Endodermal cell (in vitro differentiated cells): ENCODE results near the gene GLYATL1B. TPM values are rescaled to one million over a fixed set of nuclear protein-coding genes. Genes with fewer than 3 reads are reported as not detected.
"Not testable (repeated sequence)": the region's sequence is repeated elsewhere in the genome, so short reads cannot be mapped to it uniquely, and the experiment has no call there.

Experiments used
- DNase-seq: peaks from one replicate; pipeline ENCODE4 v3.0.0-alpha.2; 2017
- H3K27ac ChIP-seq: 2 replicates; pipeline ENCODE4 v1.5.1; 2013; ENCODE audit warnings: mild to moderate bottlenecking, low read depth, low read length, moderate library complexity
- H3K27me3 ChIP-seq: 2 replicates; pipeline ENCODE4 v1.6.1; 2013; ENCODE audit warnings: mild to moderate bottlenecking, low read length, moderate library complexity; ENCODE audit not compliant: insufficient read depth, control insufficient read depth, poor library complexity, severe bottlenecking
- H3K36me3 ChIP-seq: 2 replicates; pipeline ENCODE4 v1.7.0; 2013; ENCODE audit warnings: mild to moderate bottlenecking, low read length, moderate library complexity; ENCODE audit not compliant: control insufficient read depth, insufficient read depth
- H3K4me1 ChIP-seq: one replicate; pipeline ENCODE4 v1.7.0; 2013; ENCODE audit warnings: low read length; ENCODE audit not compliant: control insufficient read depth, insufficient read depth
- H3K4me3 ChIP-seq: 2 replicates; pipeline ENCODE4 v1.5.1; 2013; ENCODE audit warnings: mild to moderate bottlenecking, low read length, moderate library complexity
- H3K9ac ChIP-seq: 2 replicates; pipeline ENCODE4 v1.6.1; 2013; ENCODE audit warnings: mild to moderate bottlenecking, low read length, moderate library complexity; ENCODE audit not compliant: poor library complexity, severe bottlenecking; ENCODE audit errors: extremely low read depth
- H3K9me3 ChIP-seq: 2 replicates; pipeline ENCODE4 v1.6.1; 2013; ENCODE audit warnings: mild to moderate bottlenecking, low read length, moderate library complexity; ENCODE audit not compliant: control insufficient read depth
- H3K27ac Mint-ChIP-seq: 2 replicates; pipeline ENCODE4 v1.8.0; 2020; ENCODE audit warnings: mixed read lengths
- H3K27me3 Mint-ChIP-seq: 2 replicates; pipeline ENCODE4 v1.8.0; 2021; ENCODE audit warnings: mild to moderate bottlenecking, mixed read lengths; ENCODE audit not compliant: insufficient read depth
- H3K36me3 Mint-ChIP-seq: 2 replicates; pipeline ENCODE4 v1.8.0; 2020; ENCODE audit warnings: low read depth, mixed read lengths
- H3K4me1 Mint-ChIP-seq: 2 replicates; pipeline ENCODE4 v1.8.0; 2020; ENCODE audit warnings: mixed read lengths
- H3K4me3 Mint-ChIP-seq: 2 replicates; pipeline ENCODE4 v1.8.0; 2020; ENCODE audit warnings: mild to moderate bottlenecking, moderate library complexity, mixed read lengths
- H3K9me3 Mint-ChIP-seq: 2 replicates; pipeline ENCODE4 v1.8.0; 2020; ENCODE audit warnings: mild to moderate bottlenecking, mixed read lengths
- WGBS, 2 experiments: methylation state at CpG; one replicate each; pipeline versions ENCODE4 v1.1.5 to v1.1.7; 2013; ENCODE audit warnings: missing lambda C conversion rate in 2 of 2, mixed read lengths in 1 of 2; ENCODE audit not compliant: insufficient coverage in 1 of 2, insufficient read length in 1 of 2; 5-methylcytosine and 5-hydroxymethylcytosine counted together
- total RNA-seq, 2 donors: library from RNA; stranded (reverse); fragmentation: NEBNext Ultra II Directional in 1 of 2; extraction: Animal tissue kit (Norgen Biotek cat#: 25700) in 1 of 2; gene quantifications; 2 replicates in 1 of 2; 3 replicates in 1 of 2; pipeline ENCODE4 v1.2.1, GENCODE V29; 2021
- TF ChIP-seq, protein P1 (sequence below): fragments of 200-600 bp; sonication (generic); conservative IDR thresholded peaks from 2 replicates; pipeline ENCODE4 v1.5.0; 2021; ENCODE audit warnings: antibody characterized with exemption, mild to moderate bottlenecking

GLYATL1B gene
- total RNA-seq, 2 donors from 2014 or later: not detected

DNA sequence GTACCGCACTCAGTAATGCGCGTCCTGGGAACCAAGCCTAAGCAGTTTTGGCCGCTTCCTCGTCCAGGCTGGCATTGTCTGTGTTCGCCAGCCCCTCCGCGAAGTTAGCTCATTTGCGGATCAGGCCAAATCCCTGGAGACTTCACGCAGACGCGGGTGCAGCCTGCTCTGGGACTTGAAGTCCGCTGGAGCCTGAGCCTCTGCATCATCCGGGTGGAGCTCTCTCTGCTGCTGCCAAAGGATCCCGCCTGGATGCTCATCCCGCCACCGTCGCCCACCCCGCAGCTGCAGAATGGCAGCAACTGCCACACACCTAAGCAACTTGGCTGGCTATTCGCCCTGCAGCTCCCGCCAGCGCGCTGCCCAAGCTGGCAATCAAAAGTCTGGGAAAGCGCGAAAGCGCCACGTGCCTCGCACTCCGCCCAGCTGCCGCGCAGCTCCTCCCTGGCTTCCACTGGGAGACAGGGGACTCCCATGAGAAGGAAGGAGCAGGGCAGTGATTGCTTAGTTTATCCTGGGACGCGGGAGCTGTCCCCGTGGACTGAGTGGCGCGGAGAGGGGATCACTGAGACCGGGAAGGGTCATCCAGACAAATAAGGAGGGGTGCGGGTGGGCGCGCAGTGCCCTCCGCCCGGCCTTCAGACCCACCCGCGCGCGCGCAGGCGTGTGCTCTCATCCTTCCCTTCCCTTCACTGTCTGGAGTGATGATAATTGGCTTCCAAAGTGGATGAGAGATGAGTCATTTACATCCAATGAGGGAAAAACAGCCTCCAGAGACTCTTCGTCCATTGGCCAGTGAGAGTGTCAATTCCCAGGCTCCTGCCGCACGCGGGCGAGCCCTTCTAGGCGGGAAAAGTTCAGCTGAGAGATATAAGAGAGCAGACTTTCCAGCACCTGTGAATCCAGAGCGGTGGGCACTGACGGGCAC lies 23.2 kb upstream of the GLYATL1B start:
- TF ChIP-seq, protein P1, sequence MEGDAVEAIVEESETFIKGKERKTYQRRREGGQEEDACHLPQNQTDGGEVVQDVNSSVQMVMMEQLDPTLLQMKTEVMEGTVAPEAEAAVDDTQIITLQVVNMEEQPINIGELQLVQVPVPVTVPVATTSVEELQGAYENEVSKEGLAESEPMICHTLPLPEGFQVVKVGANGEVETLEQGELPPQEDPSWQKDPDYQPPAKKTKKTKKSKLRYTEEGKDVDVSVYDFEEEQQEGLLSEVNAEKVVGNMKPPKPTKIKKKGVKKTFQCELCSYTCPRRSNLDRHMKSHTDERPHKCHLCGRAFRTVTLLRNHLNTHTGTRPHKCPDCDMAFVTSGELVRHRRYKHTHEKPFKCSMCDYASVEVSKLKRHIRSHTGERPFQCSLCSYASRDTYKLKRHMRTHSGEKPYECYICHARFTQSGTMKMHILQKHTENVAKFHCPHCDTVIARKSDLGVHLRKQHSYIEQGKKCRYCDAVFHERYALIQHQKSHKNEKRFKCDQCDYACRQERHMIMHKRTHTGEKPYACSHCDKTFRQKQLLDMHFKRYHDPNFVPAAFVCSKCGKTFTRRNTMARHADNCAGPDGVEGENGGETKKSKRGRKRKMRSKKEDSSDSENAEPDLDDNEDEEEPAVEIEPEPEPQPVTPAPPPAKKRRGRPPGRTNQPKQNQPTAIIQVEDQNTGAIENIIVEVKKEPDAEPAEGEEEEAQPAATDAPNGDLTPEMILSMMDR: no peak
- peaks cover 52% of the 10 kb centered on the region for H3K27me3 Mint-ChIP-seq
- H3K9me3 ChIP-seq: no peaks in the 10 kb centered on the region
- H3K4me1 Mint-ChIP-seq: peaks cover 5% of the 10 kb centered on the region
- no peaks in the 10 kb centered on the region for H3K4me1 ChIP-seq
- no peak overlapping the region for H3K4me3 Mint-ChIP-seq
- H3K9me3 Mint-ChIP-seq: no peaks in the 10 kb centered on the region
- H3K9ac ChIP-seq: no peak overlapping the region
- no peak for DNase-seq
- H3K36me3 ChIP-seq: no peaks in the 10 kb centered on the region
- H3K27ac ChIP-seq: no peak overlapping the region
- 93 to 94% methylated on average over 35 to 56 of the region's 56 CpGs for WGBS, 2 experiments
- no peaks in the 10 kb centered on the region for H3K36me3 Mint-ChIP-seq
- H3K27ac Mint-ChIP-seq: no peak overlapping the region
- H3K27me3 ChIP-seq: no peaks in the 10 kb centered on the region
- no peak overlapping the region for H3K4me3 ChIP-seq

DNA sequence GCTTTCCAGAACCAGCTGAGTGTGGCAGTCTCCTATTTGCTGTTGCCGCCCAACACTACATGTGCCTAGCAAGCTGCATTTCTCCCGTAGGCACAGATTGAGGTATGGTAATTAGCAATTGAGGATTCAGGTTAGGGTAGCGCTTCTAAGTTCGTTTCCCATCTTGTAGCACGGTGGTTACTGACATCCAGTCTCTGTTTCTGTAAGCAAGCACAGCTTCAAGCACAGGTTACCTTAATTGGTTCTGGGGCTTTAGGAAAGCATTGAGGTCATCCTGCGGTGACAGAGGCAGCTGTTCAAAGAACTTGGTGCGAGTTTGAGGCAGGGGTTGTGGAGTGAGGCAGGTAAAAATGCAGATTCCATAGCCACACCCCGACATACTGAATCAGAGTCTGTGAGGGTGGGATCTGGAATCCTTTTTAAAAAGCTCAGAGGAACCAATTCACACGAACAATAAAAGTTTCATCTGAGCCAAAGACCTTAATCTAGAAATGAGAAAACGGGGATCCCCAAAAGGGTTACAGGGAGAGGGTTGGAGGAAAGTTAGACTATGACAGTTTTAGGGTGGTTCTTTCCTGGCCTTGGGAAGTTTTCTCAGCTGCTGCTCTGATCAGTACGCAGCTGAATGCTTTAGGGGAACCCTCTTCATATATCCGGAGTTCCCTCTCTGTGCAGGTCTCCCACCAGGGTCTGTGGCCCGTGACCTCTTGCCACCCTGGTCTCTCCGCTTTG lies 21.9 kb upstream of the GLYATL1B start:
- peaks cover 52% of the 10 kb centered on the region for H3K27me3 Mint-ChIP-seq
- H3K9me3 Mint-ChIP-seq, H3K4me1 ChIP-seq, H3K36me3 Mint-ChIP-seq, H3K9me3 ChIP-seq, H3K4me3 Mint-ChIP-seq, H3K4me1 Mint-ChIP-seq, H3K9ac ChIP-seq, H3K27ac ChIP-seq, DNase-seq, H3K4me3 ChIP-seq, H3K27me3 ChIP-seq, H3K36me3 ChIP-seq, H3K27ac Mint-ChIP-seq: not testable (repeated sequence)
- WGBS, 2 experiments: 87 to 94% methylated on average over 6 to 14 of the region's 14 CpGs

DNA sequence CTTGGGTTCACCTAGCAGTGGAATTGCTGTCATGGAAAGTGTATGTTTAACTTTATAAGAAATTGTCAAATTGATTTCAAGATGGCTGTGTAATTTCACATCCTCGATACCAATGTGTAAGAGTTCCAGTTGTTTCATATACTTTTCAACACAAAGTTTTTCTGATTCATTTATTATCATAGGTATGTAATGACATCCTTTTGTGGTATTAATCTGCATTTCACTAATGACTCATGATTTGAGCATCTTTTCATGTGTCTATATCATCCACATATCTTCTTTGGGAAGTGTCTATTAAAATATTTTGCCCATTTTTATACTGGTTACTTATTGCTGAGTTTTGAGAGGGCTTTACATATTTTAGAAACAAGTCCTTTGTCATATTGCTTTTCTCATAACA lies 17.0 kb upstream of the GLYATL1B start:
- Mint-ChIP-seq H3K27me3 (peaks cover 27% of the 10 kb centered on the region), H3K9me3 (no peaks in the 10 kb centered on the region)

More for the DNA sequence above, 17.0 kb upstream of the GLYATL1B start:
- Histone ChIP-seq H3K4me1 (no peaks in the 10 kb centered on the region), H3K27ac (no peak overlapping the region), H3K9me3 (no peaks in the 10 kb centered on the region), H3K36me3 (no peaks in the 10 kb centered on the region), H3K4me3 (no peak overlapping the region), H3K9ac (no peak overlapping the region), H3K27me3 (no peaks in the 10 kb centered on the region)
- no peaks in the 10 kb centered on the region for H3K4me1 Mint-ChIP-seq
- H3K4me3 Mint-ChIP-seq: no peak overlapping the region
- H3K36me3 Mint-ChIP-seq: no peaks in the 10 kb centered on the region
- H3K27ac Mint-ChIP-seq: no peak overlapping the region
- TF ChIP-seq, protein P1: no peak
- no peak for DNase-seq
- no CpG with 5 or more reads among the region's 1 CpG for WGBS, 2 experiments
